Adipose tissue (tissue), 3 donors: Measurements from ENCODE around the gene PLCH2. TPM values are rescaled to one million over a fixed set of nuclear protein-coding genes. Genes with fewer than 3 reads are reported as not detected.

Experiments
- H3K27ac ChIP-seq: one replicate; pipeline ENCODE4 v1.5.1; 2013; ENCODE audit warnings: low read depth, low read length
- WGBS, 3 donors: extraction: QIAGEN DNeasy Blood & Tissue Kit; methylation state at CpG; one replicate each; pipeline ENCODE4 v1.1.7; 2013; 5-methylcytosine and 5-hydroxymethylcytosine counted together
- polyA plus RNA-seq, 3 donors: library from polyadenylated mRNA; stranded (reverse); fragments of 200-250 nt; gene quantifications; one replicate each; pipeline ENCODE4 v1.2.3, GENCODE V29; 2013
- donor health status: healthy with polysubstance abuse.
- donor health status: Bipolar disorder and iron deficiency.
- donor health status: healthy.

The PLCH2 gene
- polyA plus RNA-seq, 3 donors, result 0.45 to 2.2 (median 0.62) TPM

DNA sequence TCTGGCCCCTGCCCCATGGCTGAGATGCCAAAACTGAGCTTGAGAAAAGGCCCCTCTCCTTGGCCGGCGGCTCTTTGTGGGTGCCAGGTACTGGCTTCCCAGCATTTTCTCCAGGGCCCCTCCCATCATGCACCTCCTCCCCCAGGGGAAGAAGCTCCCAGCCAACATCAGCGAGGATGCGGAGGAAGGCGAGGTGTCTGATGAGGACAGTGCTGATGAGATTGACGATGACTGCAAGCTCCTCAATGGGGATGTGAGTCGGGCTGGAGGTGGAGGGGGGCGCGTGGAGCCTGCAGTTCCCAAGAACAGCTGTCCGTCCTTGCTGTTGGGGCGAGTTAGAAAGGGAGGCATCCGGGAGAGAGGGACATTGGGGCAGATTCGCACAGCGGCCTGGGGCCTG, 13.5 kb downstream of the PLCH2 start:
- 88 to 90% (median 89%) methylated on average over 12 to 14 of the region's 14 CpGs for WGBS, 3 donors
- no peak overlapping the region for H3K27ac ChIP-seq

DNA sequence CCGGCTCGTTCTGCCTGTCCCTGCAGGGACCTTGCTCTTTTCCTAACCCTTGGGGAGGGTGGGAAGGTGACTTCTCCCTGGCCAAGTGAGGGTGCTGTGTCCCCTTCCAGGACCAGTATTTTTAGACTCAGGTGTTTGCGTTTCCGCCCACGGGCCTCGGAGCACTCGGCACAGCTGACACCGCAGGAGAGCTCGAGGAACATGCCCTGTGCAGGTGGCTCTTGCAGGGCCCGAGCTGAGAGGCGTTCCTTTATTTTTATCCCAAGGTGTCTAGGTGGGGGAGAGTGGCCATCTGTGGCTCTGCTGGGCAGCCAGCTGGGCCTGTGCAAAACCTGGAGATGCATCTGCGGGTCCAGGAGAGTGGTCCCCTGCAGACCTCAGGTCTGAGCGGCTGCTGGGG, 16.0 kb downstream of the PLCH2 start:
- no peak overlapping the region for H3K27ac ChIP-seq
- 41 to 74% (median 69%) methylated on average over 13 of the region's 13 CpGs for WGBS, 3 donors

DNA sequence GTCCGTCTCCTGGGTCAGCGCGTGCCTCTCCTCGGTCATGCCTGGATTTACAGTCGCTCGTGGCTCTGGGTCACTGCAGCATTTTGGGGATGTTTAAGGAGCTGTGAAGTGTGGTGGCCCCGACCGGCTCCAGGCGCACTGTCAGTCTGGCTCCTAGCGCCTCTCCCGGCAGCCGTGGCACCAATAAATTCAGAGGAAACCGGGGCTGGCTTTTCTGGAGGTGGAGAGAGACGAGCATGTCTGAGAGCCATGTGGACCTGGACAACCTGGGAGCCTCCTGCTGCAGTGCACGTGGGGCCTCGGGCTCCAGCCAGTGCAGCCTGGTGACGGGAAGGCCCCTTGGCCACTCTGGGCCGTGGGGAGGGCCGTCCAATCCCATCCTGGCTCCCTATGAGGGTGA, 17.1 kb downstream of the PLCH2 start:
- H3K27ac ChIP-seq, result no peak overlapping the region
- WGBS, 3 donors, result 39 to 65% (median 55%) methylated on average over 18 to 19 of the region's 19 CpGs

DNA sequence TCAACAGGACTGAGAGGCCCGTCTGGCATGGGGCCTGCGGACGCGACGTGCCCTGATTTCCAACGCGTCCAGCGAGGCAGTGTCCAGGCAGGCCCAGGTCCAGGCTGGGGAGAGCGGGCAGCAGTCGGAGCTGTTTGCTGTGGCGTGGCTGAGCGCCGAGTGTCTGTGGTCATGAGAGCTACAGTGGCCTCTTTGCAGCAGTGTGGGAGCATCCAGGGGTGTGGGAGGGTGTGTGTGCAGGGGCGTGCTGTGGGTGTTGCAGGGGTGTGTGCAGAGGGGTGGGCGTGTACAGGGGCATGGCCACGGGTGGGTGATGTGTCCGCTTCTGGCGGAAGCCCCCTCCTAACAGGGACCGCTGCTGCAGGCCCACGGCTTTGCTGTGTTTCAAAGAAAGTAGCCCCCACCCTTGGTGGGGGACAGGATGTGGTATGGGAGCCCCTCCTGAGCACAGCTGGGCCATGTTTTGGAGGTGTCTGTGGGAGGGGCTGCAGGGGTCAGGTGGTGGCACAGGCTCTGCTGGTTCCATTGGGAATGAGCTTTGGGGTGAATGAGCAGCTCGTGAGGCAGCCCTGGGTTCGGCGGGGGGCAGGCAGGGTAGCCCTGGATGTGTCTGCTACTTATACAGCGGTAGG, 17.7 kb downstream of the PLCH2 start:
- no peak overlapping the region for H3K27ac ChIP-seq
- WGBS, 3 donors, result 45 to 60% (median 56%) methylated on average over 24 of the region's 24 CpGs

DNA sequence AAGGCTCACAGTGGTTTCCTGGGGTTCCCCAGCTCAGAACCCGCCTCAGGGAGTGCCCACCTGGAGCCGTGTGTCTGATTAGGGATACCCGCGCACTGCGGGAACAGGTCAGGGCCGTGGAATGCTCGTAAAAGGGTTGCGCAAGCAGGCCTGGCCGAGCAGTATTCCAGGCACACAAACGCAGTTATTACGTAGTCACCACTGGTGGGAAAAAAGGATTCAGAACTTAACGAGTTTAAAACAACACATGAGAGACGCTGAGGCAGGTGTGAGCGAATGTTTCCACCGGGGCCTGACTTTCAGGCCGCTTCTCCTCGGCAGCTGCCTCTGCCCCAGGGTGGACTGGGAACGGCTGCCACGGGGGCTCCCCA, 18.2 kb downstream of the PLCH2 start:
- no peak overlapping the region for H3K27ac ChIP-seq
- WGBS, 3 donors, result 49 to 67% (median 53%) methylated on average over 19 of the region's 19 CpGs

DNA sequence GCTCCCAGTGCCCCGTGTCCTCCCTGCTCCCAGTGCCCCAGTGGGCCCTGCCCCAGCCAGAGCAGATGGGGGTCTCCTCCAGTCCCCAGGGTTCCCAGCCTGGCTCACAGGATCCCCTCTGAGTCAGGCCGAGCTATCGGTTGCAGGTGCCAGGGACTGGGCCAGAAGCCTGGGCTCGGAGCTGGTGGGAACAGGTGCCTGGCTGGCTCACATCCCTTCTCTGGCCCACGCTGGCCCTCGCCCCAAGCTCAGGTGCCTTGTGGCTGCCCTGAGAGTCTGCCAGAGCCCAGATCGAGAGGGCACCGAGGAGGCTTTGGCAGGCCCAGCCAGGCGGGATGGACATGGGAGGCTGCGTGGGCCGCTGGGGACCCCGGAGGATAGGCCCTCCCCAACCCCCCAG, 18.9 kb downstream of the PLCH2 start:
- no peak overlapping the region for H3K27ac ChIP-seq
- WGBS, 3 donors, result 69 to 88% (median 88%) methylated on average over 12 of the region's 12 CpGs

DNA sequence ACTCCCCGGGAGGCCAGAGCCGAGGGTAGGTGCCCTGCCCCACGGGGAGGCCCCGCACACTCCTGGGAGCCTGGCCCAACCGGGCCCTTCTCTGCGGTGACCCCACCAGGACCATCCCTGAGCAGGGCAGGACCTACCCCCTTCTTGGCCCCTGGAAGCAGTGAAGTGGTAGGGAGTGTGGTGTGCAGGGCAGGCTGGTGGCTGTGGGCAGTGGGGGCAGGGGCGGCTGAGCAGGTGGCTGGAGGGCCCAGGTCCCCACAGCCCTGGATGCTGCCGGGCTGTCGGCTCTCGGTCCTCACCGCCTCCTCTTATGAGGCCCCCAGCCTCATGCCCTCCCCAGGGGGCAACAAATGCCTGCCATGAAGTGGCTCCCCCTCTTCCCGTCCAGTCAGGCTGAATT, 19.5 kb downstream of the PLCH2 start:
- no peak overlapping the region for H3K27ac ChIP-seq
- WGBS, 3 donors, result 87 to 94% (median 89%) methylated on average over 7 to 12 of the region's 12 CpGs

DNA sequence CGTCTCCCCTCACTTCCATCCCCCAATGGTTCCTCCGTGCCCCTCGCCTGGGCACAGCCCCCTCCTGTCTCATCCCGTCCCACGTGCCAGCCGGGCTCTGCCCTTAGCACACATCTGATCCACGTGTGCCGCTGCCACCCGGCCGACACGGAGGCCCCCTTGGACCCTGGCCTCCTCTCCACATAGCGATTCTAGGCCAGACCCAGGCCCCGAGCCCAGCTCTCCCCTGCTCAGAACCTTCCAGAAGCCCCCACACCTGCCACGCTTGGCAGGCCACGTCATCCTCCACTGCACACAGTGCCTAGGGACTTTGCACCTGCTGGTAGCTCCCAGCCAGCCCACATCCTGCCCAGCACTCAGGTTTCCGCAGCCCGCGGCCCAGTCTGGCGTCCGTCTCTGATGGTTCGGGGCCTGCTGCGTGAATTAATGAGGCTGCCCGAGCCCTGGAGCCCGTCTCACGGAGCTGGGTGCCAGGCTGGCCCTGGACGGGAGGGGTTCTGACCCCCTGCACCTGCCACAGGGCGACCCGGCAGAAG, 20.1 kb downstream of the PLCH2 start:
- H3K27ac ChIP-seq, result no peak overlapping the region
- 79 to 88% (median 82%) methylated on average over 28 of the region's 28 CpGs for WGBS, 3 donors

DNA sequence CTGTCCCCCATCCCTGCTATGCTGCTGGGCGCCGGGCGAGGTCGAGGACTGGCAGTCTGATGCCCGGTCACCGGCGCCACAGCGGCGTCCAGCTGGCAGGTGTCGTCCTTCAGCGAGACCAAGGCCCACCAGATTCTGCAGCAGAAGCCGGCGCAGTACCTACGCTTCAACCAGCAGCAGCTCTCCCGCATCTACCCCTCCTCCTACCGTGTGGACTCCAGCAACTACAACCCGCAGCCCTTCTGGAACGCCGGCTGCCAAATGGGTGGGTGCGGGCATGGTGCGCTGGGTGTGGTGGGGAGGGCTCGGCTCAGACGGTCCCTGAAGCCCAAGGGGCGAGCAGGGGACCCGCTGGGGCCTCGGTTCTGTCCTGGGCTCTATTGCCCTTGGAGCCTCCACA, 20.7 kb downstream of the PLCH2 start:
- H3K27ac ChIP-seq, result no peak overlapping the region
- 84 to 88% (median 86%) methylated on average over 26 of the region's 26 CpGs for WGBS, 3 donors

DNA sequence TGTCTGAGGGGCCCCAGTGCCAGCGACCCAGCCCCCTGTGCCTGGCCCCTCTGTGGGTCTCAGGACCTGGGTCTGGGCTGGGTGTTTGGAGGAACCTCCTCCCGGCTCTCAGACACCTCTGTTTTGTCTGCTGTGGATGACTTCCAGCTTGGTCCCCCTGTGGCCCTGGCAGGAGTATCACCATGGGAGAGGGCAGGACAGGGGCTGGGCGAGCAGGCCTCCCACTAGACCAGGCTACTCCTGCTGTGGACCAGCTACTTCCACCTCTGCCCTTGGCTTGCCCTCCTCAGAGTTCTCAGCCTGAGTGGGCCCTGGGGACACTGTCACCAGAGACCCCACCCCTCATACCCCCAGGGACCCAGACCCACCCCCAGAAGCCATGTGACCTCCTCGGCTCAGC, 21.8 kb downstream of the PLCH2 start:
- no peak overlapping the region for H3K27ac ChIP-seq
- 36 to 60% (median 59%) methylated on average over 4 of the region's 4 CpGs for WGBS, 3 donors

DNA sequence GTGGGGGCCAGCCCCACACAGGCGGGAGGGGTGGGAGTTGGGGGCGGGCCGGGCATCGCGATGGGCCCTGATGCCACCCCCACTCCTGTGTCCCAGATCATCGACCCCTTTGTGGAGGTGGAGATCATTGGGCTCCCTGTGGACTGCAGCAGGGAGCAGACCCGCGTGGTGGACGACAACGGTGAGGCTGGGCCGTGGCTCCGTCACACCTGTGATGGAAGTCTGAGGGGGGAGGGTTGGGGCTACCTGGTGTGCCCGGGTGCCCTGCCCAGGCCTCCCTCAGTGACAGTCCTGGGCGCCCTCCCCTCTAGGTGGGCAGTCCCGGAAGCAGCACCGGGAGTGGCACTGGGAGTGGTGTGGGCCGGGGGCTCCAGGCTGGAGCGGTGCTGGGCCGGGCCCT, 22.6 kb downstream of the PLCH2 start:
- WGBS, 3 donors, result 73 to 80% (median 74%) methylated on average over 10 to 19 of the region's 19 CpGs

DNA sequence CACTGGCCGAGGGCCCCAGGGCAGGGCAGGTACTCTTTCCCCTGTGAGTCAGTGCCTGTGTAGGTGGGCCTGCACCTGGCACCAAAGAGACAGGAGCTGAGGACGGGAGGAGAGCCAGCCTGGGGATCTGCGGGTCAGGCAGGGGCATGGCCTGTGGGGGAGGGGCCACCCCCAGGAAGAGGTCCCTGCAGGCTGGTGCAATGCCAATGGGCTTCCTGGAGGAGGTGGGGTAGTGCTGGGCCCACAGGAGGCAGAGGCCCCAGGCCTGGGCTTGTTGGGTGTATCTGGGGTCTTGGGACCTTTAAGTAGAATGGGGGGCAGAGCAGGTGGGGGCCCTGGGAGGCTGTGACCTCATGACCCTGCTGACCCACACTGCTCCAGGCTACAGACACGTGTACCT, 23.2 kb downstream of the PLCH2 start:
- H3K27ac ChIP-seq, result no peak overlapping the region
- 54 to 69% (median 59%) methylated on average over 4 of the region's 4 CpGs for WGBS, 3 donors

More for the DNA sequence above, 22.6 kb downstream of the PLCH2 start:
- H3K27ac ChIP-seq, result no peak overlapping the region

DNA sequence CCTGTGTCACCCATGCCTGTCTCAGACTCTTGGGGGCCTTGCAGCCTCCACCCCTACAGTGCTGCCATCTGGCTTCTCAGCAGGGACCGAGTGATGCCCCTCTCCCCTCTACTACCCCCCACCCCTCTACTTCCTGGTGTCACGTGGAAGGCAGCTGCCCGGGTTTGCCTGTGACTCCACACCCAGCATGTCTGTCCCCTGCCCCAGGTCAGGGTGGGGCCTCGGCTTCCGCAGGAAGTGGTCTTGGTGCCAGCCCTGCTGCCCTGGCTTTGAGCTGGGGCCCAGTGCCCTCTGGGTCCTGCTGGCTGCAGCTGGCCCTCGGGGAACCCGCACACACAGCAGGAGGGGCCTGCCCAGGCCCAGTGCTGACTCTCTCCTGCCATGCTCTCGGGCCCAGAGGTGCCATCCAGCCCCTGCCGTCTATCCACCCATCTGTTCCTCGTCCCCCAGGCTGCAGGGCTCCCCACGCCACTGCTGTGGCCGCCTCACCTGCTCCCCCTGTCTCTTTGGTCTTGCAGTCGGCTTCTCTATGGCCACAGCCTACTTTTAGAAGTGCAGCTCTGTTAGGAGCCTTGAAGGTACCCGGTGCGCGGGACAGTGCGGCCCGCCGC, 24.0 kb downstream of the PLCH2 start:
- no peak overlapping the region for H3K27ac ChIP-seq
- 47 to 57% (median 51%) methylated on average over 19 of the region's 19 CpGs for WGBS, 3 donors

DNA sequence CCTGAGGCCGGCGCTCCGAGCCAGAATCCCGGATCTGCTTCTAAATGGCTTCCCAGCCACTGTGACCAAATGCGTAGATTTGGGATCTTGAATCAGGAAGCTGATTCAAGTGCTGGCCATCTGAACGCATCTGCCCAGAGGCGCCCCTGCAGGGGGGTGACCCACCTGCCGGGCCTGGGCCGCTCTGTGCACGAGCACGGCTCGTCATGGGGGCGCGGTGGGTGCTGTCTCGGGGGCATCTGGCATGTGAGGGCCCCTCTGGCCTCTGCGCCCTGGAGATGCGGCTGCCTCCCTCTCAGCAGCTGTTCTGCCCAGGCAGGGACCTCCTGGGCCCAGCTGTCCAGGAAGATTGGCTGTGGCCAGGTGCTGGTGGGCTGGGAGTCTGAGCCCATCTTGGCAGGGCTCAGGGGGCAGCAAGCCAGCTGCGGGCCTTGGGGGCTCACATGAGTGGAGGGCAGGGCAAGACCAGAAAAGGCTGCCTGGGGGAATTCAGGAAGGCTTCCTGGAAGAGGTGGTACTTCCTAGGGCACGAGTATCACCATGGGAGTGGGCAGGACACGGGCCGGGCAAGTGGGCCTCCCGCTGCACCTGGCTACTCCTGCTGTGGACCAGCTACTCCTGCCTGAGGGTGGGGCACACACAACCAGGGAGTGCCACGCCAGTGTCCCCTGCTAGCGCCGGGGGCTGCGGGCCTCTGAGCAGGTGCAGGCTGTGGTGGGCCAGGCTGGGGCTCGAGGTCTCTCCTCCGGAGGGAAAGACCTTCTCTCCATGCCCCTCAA, 25.1 kb downstream of the PLCH2 start:
- no peak overlapping the region for H3K27ac ChIP-seq
- WGBS, 3 donors, result 58 to 77% (median 72%) methylated on average over 25 to 28 of the region's 28 CpGs

DNA sequence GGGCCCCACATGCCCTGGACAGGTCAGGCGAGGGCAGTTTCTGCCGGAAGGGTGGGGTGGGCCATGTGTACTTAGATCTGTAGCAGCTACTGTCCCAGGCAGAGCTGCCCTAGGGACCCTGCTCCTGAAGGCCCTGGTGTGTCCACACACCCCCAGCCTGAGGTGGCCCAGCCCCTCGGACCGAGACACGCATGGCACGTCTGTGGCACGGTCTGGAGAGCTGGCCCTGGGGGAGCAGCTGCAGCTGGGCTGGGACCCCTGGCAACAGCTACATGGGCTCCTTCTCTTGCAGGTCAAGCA, 25.7 kb downstream of the PLCH2 start:
- WGBS, 3 donors, result 65 to 80% (median 65%) methylated on average over 7 of the region's 7 CpGs

DNA sequence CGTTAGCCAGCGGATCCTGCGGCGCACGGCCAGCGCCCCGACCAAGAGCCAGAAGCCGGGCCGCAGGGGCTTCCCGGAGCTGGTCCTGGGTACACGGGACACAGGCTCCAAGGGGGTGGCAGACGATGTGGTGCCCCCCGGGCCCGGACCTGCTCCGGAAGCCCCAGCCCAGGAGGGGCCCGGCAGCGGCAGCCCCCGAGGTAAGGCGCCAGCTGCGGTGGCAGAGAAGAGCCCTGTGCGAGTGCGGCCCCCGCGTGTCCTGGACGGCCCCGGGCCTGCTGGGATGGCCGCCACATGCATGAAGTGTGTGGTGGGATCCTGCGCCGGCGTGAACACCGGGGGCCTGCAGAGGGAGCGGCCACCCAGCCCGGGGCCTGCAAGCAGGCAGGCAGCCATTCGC, 26.1 kb downstream of the PLCH2 start:
- 76 to 88% (median 78%) methylated on average over 29 to 34 of the region's 34 CpGs for WGBS, 3 donors
- no peak overlapping the region for H3K27ac ChIP-seq

More for the DNA sequence above, 25.7 kb downstream of the PLCH2 start:
- no peak overlapping the region for H3K27ac ChIP-seq

DNA sequence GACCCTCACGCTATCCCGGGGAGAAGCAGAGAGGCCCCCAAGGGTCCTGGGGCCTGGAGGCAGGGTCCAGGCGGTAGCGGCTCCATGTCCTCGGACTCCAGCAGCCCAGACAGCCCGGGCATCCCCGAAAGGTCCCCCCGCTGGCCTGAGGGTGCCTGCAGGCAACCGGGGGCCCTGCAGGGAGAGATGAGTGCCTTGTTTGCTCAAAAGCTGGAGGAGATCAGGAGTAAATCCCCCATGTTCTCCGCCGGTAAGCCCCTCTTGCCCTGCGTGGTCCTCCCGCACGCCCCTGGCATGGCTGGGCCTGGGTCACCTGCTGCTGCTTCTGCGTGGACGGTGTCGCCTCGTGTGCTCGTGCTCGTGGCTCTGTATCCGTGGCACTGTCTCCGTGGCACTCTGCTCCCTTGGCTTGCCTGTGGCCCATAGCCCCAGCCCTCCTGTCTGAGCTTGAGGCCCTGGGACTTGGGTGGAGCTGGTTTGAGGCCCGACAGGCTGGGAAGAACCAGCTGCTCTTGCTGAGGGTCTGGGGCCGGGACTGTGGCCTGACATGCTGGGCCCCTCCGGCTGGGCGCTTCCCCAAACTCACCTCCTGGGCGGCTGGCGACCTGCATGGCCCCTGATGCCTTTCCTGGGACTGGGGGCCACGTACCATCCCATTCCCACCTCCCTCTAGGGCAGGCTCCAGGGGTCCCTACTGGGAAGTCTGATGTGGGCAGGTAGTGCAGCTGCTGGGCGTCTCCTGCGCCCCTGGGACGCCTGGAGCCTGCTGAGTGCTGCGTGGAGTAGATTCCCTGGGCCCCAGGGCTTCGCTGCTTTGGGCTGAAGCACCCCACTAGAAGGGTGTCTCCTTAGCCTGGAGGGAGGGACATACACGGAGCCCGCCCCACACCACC, 26.8 kb downstream of the PLCH2 start:
- WGBS, 3 donors, result 65 to 72% (median 71%) methylated on average over 36 of the region's 36 CpGs
- no peak overlapping the region for H3K27ac ChIP-seq

DNA sequence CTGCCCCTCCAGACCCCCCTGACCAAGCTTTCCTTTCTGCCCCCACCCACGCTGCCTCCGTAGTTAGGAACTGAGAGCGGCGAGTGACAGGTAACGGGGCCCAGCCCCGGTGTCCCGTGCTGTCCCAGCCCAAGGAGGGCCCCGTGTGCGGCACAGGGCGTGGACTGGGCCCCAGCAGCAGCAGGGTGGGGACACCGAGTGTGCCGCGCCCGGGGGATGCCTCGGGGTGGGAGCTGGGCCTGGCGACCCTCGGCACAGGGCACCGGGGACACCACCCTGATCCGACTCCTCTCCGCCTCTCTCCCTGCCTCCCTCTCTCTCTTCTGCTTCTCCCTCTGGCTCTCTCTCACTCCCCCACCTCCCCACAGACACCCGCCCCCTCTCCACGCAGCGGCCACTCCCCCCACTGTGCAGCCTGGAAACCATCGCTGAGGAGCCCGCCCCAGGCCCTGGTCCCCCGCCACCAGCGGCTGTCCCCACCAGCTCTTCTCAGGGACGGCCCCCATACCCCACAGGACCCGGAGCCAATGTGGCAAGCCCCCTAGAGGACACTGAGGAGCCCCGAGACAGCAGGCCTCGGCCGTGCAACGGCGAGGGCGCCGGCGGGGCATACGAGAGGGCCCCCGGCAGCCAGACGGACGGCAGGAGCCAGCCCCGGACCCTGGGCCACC, 27.6 kb downstream of the PLCH2 start:
- H3K27ac ChIP-seq, result no peak overlapping the region
- 29 to 43% (median 37%) methylated on average over 31 to 42 of the region's 42 CpGs for WGBS, 3 donors
